ENCODE data around the gene UBE2B.

Gene UBE2B

GRCh38 chr5:134413046-134413445 lies 41.7 kb downstream of the UBE2B start:
- ATAC-seq: no peak
- TF ChIP-seq ZNF70 (CRISPR knock-in tag; IDR thresholded peaks at IDR 0.05) (no peak), OSR1 (CRISPR knock-in tag; IDR thresholded peaks at IDR 0.05) (no peak)

- ATAC-seq: no peak
- TF ChIP-seq, protein P1, sequence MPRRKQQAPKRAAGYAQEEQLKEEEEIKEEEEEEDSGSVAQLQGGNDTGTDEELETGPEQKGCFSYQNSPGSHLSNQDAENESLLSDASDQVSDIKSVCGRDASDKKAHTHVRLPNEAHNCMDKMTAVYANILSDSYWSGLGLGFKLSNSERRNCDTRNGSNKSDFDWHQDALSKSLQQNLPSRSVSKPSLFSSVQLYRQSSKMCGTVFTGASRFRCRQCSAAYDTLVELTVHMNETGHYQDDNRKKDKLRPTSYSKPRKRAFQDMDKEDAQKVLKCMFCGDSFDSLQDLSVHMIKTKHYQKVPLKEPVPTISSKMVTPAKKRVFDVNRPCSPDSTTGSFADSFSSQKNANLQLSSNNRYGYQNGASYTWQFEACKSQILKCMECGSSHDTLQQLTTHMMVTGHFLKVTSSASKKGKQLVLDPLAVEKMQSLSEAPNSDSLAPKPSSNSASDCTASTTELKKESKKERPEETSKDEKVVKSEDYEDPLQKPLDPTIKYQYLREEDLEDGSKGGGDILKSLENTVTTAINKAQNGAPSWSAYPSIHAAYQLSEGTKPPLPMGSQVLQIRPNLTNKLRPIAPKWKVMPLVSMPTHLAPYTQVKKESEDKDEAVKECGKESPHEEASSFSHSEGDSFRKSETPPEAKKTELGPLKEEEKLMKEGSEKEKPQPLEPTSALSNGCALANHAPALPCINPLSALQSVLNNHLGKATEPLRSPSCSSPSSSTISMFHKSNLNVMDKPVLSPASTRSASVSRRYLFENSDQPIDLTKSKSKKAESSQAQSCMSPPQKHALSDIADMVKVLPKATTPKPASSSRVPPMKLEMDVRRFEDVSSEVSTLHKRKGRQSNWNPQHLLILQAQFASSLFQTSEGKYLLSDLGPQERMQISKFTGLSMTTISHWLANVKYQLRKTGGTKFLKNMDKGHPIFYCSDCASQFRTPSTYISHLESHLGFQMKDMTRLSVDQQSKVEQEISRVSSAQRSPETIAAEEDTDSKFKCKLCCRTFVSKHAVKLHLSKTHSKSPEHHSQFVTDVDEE (CRISPR knock-in tag; IDR thresholded peaks at IDR 0.05): no peak
- no peak for TF ChIP-seq ZFP30 (CRISPR knock-in tag; IDR thresholded peaks at IDR 0.05)
- no peak for TF ChIP-seq CSDC2 (CRISPR knock-in tag; IDR thresholded peaks at IDR 0.05)
- no peak for TF ChIP-seq TOX (CRISPR knock-in tag; IDR thresholded peaks at IDR 0.05; ENCODE audit: borderline replicate concordance)
- no peak for TF ChIP-seq ARNTL (CRISPR knock-in tag; IDR thresholded peaks at IDR 0.05; ENCODE audit: borderline replicate concordance, low read depth)
- TF ChIP-seq POU6F1 (CRISPR knock-in tag; IDR thresholded peaks at IDR 0.05; ENCODE audit: borderline replicate concordance, low read depth): no peak
- TF ChIP-seq, protein P2, sequence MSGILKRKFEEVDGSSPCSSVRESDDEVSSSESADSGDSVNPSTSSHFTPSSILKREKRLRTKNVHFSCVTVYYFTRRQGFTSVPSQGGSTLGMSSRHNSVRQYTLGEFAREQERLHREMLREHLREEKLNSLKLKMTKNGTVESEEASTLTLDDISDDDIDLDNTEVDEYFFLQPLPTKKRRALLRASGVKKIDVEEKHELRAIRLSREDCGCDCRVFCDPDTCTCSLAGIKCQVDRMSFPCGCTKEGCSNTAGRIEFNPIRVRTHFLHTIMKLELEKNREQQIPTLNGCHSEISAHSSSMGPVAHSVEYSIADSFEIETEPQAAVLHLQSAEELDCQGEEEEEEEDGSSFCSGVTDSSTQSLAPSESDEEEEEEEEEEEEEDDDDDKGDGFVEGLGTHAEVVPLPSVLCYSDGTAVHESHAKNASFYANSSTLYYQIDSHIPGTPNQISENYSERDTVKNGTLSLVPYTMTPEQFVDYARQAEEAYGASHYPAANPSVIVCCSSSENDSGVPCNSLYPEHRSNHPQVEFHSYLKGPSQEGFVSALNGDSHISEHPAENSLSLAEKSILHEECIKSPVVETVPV (CRISPR knock-in tag; IDR thresholded peaks at IDR 0.05): no peak
- no peak for TF ChIP-seq SNAI2 (CRISPR knock-in tag; IDR thresholded peaks at IDR 0.05)
- no peak for TF ChIP-seq PPARA (CRISPR knock-in tag; IDR thresholded peaks at IDR 0.05; ENCODE audit: borderline replicate concordance)
- TF ChIP-seq ZNF565 (CRISPR knock-in tag; conservative IDR thresholded peaks at IDR 0.05; ENCODE audit: low read depth): no peak
- no peak for TF ChIP-seq ESRRG (CRISPR knock-in tag; IDR thresholded peaks at IDR 0.05)
- TF ChIP-seq ZC3H10 (CRISPR knock-in tag; IDR thresholded peaks at IDR 0.05): no peak
- TF ChIP-seq ZNF70 (CRISPR knock-in tag; IDR thresholded peaks at IDR 0.05): no peak
- no peak for TF ChIP-seq OSR1 (CRISPR knock-in tag; IDR thresholded peaks at IDR 0.05)
- TF ChIP-seq PATZ1 (CRISPR knock-in tag; IDR thresholded peaks at IDR 0.05; ENCODE audit: borderline replicate concordance): no peak
- no peak for TF ChIP-seq GLIS3 (CRISPR knock-in tag; IDR thresholded peaks at IDR 0.05)
These were observed 46.3 kb downstream of the UBE2B start for GRCh38 chr5:134417707-134418106.

DNA sequence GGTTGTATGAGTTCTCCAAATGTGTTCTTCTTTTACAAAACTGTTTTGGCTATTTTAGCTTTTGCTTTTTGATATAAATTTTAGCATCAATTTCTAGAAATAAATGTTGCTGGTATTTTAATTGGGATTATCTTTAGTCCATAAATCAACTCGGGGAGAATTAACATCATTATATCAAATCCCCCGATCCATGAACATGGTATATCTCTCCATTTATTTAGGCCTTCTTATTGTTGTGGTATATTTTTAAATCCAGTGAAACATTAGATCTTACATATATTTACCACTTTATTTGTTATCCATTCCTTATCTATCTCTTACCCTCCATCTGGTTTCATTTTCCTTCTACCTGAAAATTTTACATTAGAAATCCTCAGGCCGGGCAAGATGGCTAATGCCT lies 47.6 kb downstream of the UBE2B start:
- TF ChIP-seq ISL1 (CRISPR knock-in tag; IDR thresholded peaks at IDR 0.05) (no peak), ZFP3 (CRISPR knock-in tag; IDR thresholded peaks at IDR 0.05) (no peak), ZNF8 (CRISPR knock-in tag; IDR thresholded peaks at IDR 0.05) (no peak), CSDC2 (CRISPR knock-in tag; IDR thresholded peaks at IDR 0.05) (no peak), PPARA (CRISPR knock-in tag; IDR thresholded peaks at IDR 0.05; ENCODE audit: borderline replicate concordance) (no peak), ZNF565 (CRISPR knock-in tag; conservative IDR thresholded peaks at IDR 0.05; ENCODE audit: low read depth) (no peak), ZNF70 (CRISPR knock-in tag; IDR thresholded peaks at IDR 0.05) (no peak), OSR1 (CRISPR knock-in tag; IDR thresholded peaks at IDR 0.05) (no peak), ZFP30 (CRISPR knock-in tag; IDR thresholded peaks at IDR 0.05) (no peak), RARB (CRISPR knock-in tag; IDR thresholded peaks at IDR 0.05) (no peak)
- TF ChIP-seq, protein P1 (CRISPR knock-in tag; IDR thresholded peaks at IDR 0.05): no peak
- TF ChIP-seq, protein P3, sequence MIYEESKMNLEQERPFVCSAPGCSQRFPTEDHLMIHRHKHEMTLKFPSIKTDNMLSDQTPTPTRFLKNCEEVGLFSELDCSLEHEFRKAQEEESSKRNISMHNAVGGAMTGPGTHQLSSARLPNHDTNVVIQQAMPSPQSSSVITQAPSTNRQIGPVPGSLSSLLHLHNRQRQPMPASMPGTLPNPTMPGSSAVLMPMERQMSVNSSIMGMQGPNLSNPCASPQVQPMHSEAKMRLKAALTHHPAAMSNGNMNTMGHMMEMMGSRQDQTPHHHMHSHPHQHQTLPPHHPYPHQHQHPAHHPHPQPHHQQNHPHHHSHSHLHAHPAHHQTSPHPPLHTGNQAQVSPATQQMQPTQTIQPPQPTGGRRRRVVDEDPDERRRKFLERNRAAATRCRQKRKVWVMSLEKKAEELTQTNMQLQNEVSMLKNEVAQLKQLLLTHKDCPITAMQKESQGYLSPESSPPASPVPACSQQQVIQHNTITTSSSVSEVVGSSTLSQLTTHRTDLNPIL (CRISPR knock-in tag; IDR thresholded peaks at IDR 0.05; ENCODE audit: low read depth): no peak
- ATAC-seq: no peak
